H9 (cell line): ENCODE results near the gene UNC13C. TPM values are rescaled to one million over a fixed set of nuclear protein-coding genes. Genes with fewer than 3 reads are reported as not detected.

Source experiments
- DNase-seq: peaks from one replicate; pipeline ENCODE4 v3.0.0-alpha.2; 2017
- H2AFZ ChIP-seq: one replicate; pipeline ENCODE4 v1.6.1; 2013; ENCODE audit warnings: mild to moderate bottlenecking, low read length, control low read depth, moderate library complexity
- H2AK5ac ChIP-seq: 2 replicates; pipeline ENCODE4 v1.6.1; 2013; ENCODE audit warnings: low read length, control low read depth, mixed read lengths; ENCODE audit not compliant: insufficient read length
- H2BK120ac ChIP-seq: one replicate; pipeline ENCODE4 v1.6.1; 2013; ENCODE audit warnings: low read depth, mild to moderate bottlenecking, low read length, control low read depth, inconsistent platforms; ENCODE audit not compliant: poor library complexity, severe bottlenecking
- H2BK12ac ChIP-seq: 2 replicates; pipeline ENCODE4 v1.6.1; 2013; ENCODE audit warnings: low read length, control low read depth, mixed read lengths, low read depth; ENCODE audit not compliant: insufficient read length
- H2BK15ac ChIP-seq: 2 replicates; pipeline ENCODE4 v1.6.1; 2013; ENCODE audit warnings: low read depth, low read length, control low read depth
- H2BK20ac ChIP-seq: one replicate; pipeline ENCODE4 v1.6.1; 2013; ENCODE audit warnings: low read depth, mild to moderate bottlenecking, low read length, control low read depth, inconsistent platforms; ENCODE audit not compliant: poor library complexity, severe bottlenecking
- H2BK5ac ChIP-seq: 2 replicates; pipeline ENCODE4 v1.6.1; 2013; ENCODE audit warnings: low read length, control low read depth, mixed read lengths; ENCODE audit not compliant: insufficient read length
- H3K14ac ChIP-seq: 2 replicates; pipeline ENCODE4 v1.6.1; 2013; ENCODE audit warnings: low read length, control low read depth; ENCODE audit not compliant: insufficient read depth
- H3K18ac ChIP-seq: 2 replicates; pipeline ENCODE4 v1.6.1; 2013; ENCODE audit warnings: low read depth, mild to moderate bottlenecking, mixed read lengths, low read length, control low read depth; ENCODE audit not compliant: insufficient read length
- H3K23ac ChIP-seq: 2 replicates; pipeline ENCODE4 v1.6.1; 2013; ENCODE audit warnings: low read length, control low read depth, mixed read lengths, low read depth; ENCODE audit not compliant: insufficient read length
- H3K23me2 ChIP-seq: 2 replicates; pipeline ENCODE4 v1.6.1; 2013; ENCODE audit warnings: low read depth, mild to moderate bottlenecking, mixed read lengths, low read length, control low read depth; ENCODE audit not compliant: insufficient read length, poor library complexity, severe bottlenecking
- H3K27ac ChIP-seq: 2 replicates; pipeline ENCODE4 v1.5.1; 2013; ENCODE audit warnings: low read length, control low read depth, mixed read lengths, low read depth; ENCODE audit not compliant: insufficient read length
- H3K27me3 ChIP-seq: 2 replicates; pipeline ENCODE4 v1.6.1; 2013; ENCODE audit warnings: low read length, control low read depth, inconsistent platforms; ENCODE audit not compliant: insufficient read depth
- H3K4ac ChIP-seq: 2 replicates; pipeline ENCODE4 v1.6.1; 2013; ENCODE audit warnings: low read depth, mild to moderate bottlenecking, control low read depth, inconsistent platforms, low read length, moderate library complexity
- H3K4me1 ChIP-seq: 2 replicates; pipeline ENCODE4 v1.6.1; 2013; ENCODE audit warnings: low read length, control low read depth, inconsistent platforms; ENCODE audit not compliant: insufficient read depth
- H3K4me2 ChIP-seq: 2 replicates; pipeline ENCODE4 v1.6.1; 2013; ENCODE audit warnings: low read length, control low read depth, mixed read lengths; ENCODE audit not compliant: insufficient read length, insufficient read depth
- H3K56ac ChIP-seq: 2 replicates; pipeline ENCODE4 v1.6.1; 2013; ENCODE audit warnings: low read depth, mild to moderate bottlenecking, mixed read lengths, low read length, control low read depth; ENCODE audit not compliant: insufficient read length
- H3K79me1 ChIP-seq: 2 replicates; pipeline ENCODE4 v1.6.1; 2013; ENCODE audit warnings: low read depth, mild to moderate bottlenecking, moderate library complexity, low read length, control low read depth, inconsistent platforms; ENCODE audit not compliant: insufficient read depth, poor library complexity, severe bottlenecking
- H3K79me2 ChIP-seq: 2 replicates; pipeline ENCODE4 v1.6.1; 2013; ENCODE audit warnings: low read length, control low read depth, inconsistent platforms; ENCODE audit not compliant: insufficient read depth
- H3K9ac ChIP-seq: 2 replicates; pipeline ENCODE4 v1.6.1; 2013; ENCODE audit warnings: low read length, control low read depth, mixed read lengths; ENCODE audit not compliant: insufficient read length; ENCODE audit errors: extremely low read depth
- H3K9me3 ChIP-seq: one replicate; pipeline ENCODE4 v1.6.1; 2013; ENCODE audit warnings: low read depth, low read length, inconsistent platforms; ENCODE audit not compliant: control insufficient read depth
- H3T11ph ChIP-seq: one replicate; pipeline ENCODE4 v1.6.1; 2013; ENCODE audit warnings: mild to moderate bottlenecking, low read length, control low read depth, inconsistent platforms
- H4K20me1 ChIP-seq: one replicate; pipeline ENCODE4 v1.6.1; 2013; ENCODE audit not compliant: control insufficient read depth, insufficient read length, insufficient read depth
- H4K5ac ChIP-seq: 2 replicates; pipeline ENCODE4 v1.6.1; 2013; ENCODE audit warnings: low read depth, mild to moderate bottlenecking, mixed read lengths, low read length, control low read depth; ENCODE audit not compliant: insufficient read length
- H4K8ac ChIP-seq: replicated peaks from 2 replicates; pipeline ENCODE4 v1.6.1; 2013; ENCODE audit warnings: low read length, control low read depth, mixed read lengths, low read depth; ENCODE audit not compliant: insufficient read length
- H4K91ac ChIP-seq: 2 replicates; pipeline ENCODE4 v1.6.1; 2013; ENCODE audit warnings: low read depth, mild to moderate bottlenecking, moderate library complexity, mixed read lengths, low read length, control low read depth; ENCODE audit not compliant: insufficient read length
- H3K27ac Mint-ChIP-seq, 3 experiments: 2 replicates in 2 of 3; 3 replicates in 1 of 3; pipeline ENCODE4 v1.8.0; 2020 to 2021; ENCODE audit warnings: mixed read lengths in 3 of 3, mild to moderate bottlenecking in 1 of 3, moderate library complexity in 1 of 3
- H3K27me3 Mint-ChIP-seq: 2 replicates; pipeline ENCODE4 v1.8.0; 2021; ENCODE audit warnings: low read depth, mild to moderate bottlenecking, moderate library complexity, mixed read lengths
- H3K36me3 Mint-ChIP-seq, 3 experiments: 2 replicates in 2 of 3; 3 replicates in 1 of 3; pipeline ENCODE4 v1.8.0; 2020 to 2021; ENCODE audit warnings: low read depth in 3 of 3, mixed read lengths in 3 of 3; ENCODE audit not compliant: insufficient read depth in 1 of 3
- H3K4me1 Mint-ChIP-seq, 2 experiments: 2 replicates each; pipeline ENCODE4 v1.8.0; 2020; ENCODE audit warnings: mixed read lengths in 2 of 2
- H3K4me3 Mint-ChIP-seq, 2 experiments: 2 replicates in 1 of 2; 3 replicates in 1 of 2; pipeline ENCODE4 v1.8.0; 2020 to 2021; ENCODE audit warnings: mild to moderate bottlenecking in 2 of 2, mixed read lengths in 2 of 2, moderate library complexity in 1 of 2
- H3K9me3 Mint-ChIP-seq, 2 experiments: 2 replicates in 1 of 2; 3 replicates in 1 of 2; pipeline ENCODE4 v1.8.0; 2020; ENCODE audit warnings: mild to moderate bottlenecking in 2 of 2, mixed read lengths in 2 of 2, moderate library complexity in 1 of 2
- CTCF ChIP-seq: fragments of 200-600 bp; sonication (generic); conservative IDR thresholded peaks from 3 replicates; pipeline ENCODE4 v1.8.0; 2021; ENCODE audit warnings: antibody characterized with exemption, mild to moderate bottlenecking
- WGBS: extraction: QIAGEN DNeasy Blood & Tissue Kit; methylation state at CpG from one replicate; pipeline ENCODE4 v1.1.7; 2013; ENCODE audit warnings: missing lambda C conversion rate, low lambda C conversion rate, mixed read lengths; ENCODE audit not compliant: insufficient read length; ENCODE audit errors: extremely low coverage; 5-methylcytosine and 5-hydroxymethylcytosine counted together
- total RNA-seq: library from RNA; stranded (reverse); gene quantifications from 2 replicates; pipeline ENCODE4 v1.2.1, GENCODE V29; 2021

The UNC13C gene
- total RNA-seq, 1 experiment from 2014 or later: 0.02 TPM

- no peak overlapping the region for H4K91ac ChIP-seq
- no peak overlapping the region for H2BK5ac ChIP-seq
- H4K5ac ChIP-seq: no peak overlapping the region
- no peaks in the 10 kb centered on the region for H4K20me1 ChIP-seq
- H3K23me2 ChIP-seq: no peaks in the 10 kb centered on the region
- no peaks in the 10 kb centered on the region for H3K27me3 ChIP-seq
- H2BK12ac ChIP-seq: no peak overlapping the region
- H3K4me1 Mint-ChIP-seq: no peaks in the 10 kb centered on the region
- H3T11ph ChIP-seq: no peak overlapping the region
- no peak overlapping the region for H3K9ac ChIP-seq
- H2AK5ac ChIP-seq: no peak overlapping the region
- H4K8ac ChIP-seq: no peak overlapping the region
- DNase-seq: no peak
- H3K79me2 ChIP-seq: no peaks in the 10 kb centered on the region
- H3K9me3 ChIP-seq: no peaks in the 10 kb centered on the region
- H3K4me3 Mint-ChIP-seq: no peak overlapping the region
- H3K27ac Mint-ChIP-seq: no peak overlapping the region
- H3K9me3 Mint-ChIP-seq: peaks cover 42 to 57% of the 10 kb centered on the region in 2 experiments
- no peak overlapping the region for H3K4ac ChIP-seq
- no peaks in the 10 kb centered on the region; the same call in none of the 2 replicates for H3K27me3 Mint-ChIP-seq
- no CpG with 5 or more reads among the region's 1 CpG for WGBS
- H3K36me3 Mint-ChIP-seq: peaks cover 0 to 36% (median 15%) of the 10 kb centered on the region in 3 experiments; a peak in 6 of 7 replicates
- no peak overlapping the region for H2BK120ac ChIP-seq
- H3K4me2 ChIP-seq: no peak overlapping the region
- H2BK15ac ChIP-seq: no peak overlapping the region
- H3K79me1 ChIP-seq: no peaks in the 10 kb centered on the region
- H3K27ac ChIP-seq: no peak overlapping the region
- H3K56ac ChIP-seq: no peak overlapping the region
- no peak for TF ChIP-seq CTCF
- no peak overlapping the region for H3K14ac ChIP-seq
- no peak overlapping the region for H2BK20ac ChIP-seq
- H3K4me1 ChIP-seq: no peaks in the 10 kb centered on the region
- H3K23ac ChIP-seq: no peak overlapping the region
- no peak overlapping the region for H2AFZ ChIP-seq
- no peak overlapping the region for H3K18ac ChIP-seq
These were observed 478.2 kb downstream of the UNC13C start for GRCh38 chr15:54456413-54456812.
